Ishikawa (cell line): Measurements from ENCODE around the gene RHOU.
A peak's percentile ranks its signal among the peaks of the same experiment; 100 is the strongest.

ENCODE experiments used
- CEBPB ChIP-seq: IDR thresholded peaks from 2 replicates; pipeline ENCODE4 v1.6.1; 2012
- CREB1 ChIP-seq: IDR thresholded peaks from 2 replicates; pipeline ENCODE4 v1.6.1; 2012; ENCODE audit warnings: low read depth
- EGR1 ChIP-seq: IDR thresholded peaks from 2 replicates; pipeline ENCODE4 v1.6.1; 2012
- EP300 ChIP-seq: IDR thresholded peaks from 2 replicates; pipeline ENCODE4 v1.6.1; 2012; ENCODE audit warnings: borderline replicate concordance
- FOXM1 ChIP-seq: IDR thresholded peaks from 2 replicates; pipeline ENCODE4 v1.6.1; 2012; ENCODE audit warnings: low read depth, borderline replicate concordance
- MAX ChIP-seq: IDR thresholded peaks from 2 replicates; pipeline ENCODE4 v1.6.1; 2012
- NFIC ChIP-seq: IDR thresholded peaks from 2 replicates; pipeline ENCODE4 v1.6.1; 2012
- RAD21 ChIP-seq: IDR thresholded peaks from 2 replicates; pipeline ENCODE4 v1.6.1; 2012; ENCODE audit warnings: low read depth
- REST ChIP-seq: IDR thresholded peaks from 2 replicates; pipeline ENCODE4 v1.6.1; 2012; ENCODE audit warnings: low read depth, mild to moderate bottlenecking
- TAF1 ChIP-seq: IDR thresholded peaks from 2 replicates; pipeline ENCODE4 v1.6.1; 2012; ENCODE audit warnings: low read depth, mild to moderate bottlenecking
- TCF12 ChIP-seq: IDR thresholded peaks from 2 replicates; pipeline ENCODE4 v1.6.1; 2012; ENCODE audit warnings: low read depth
- TEAD4 ChIP-seq: IDR thresholded peaks from 2 replicates; pipeline ENCODE4 v1.6.1; 2012
- USF1 ChIP-seq: IDR thresholded peaks from 2 replicates; pipeline ENCODE4 v1.6.1; 2012
- YY1 ChIP-seq: IDR thresholded peaks from 2 replicates; pipeline ENCODE4 v1.6.1; 2012; ENCODE audit warnings: low read depth
- ZBTB7A ChIP-seq: IDR thresholded peaks from 2 replicates; pipeline ENCODE4 v1.6.1; 2012; ENCODE audit warnings: low read depth

The RHOU gene

GRCh38 chr1:228717081-228717480, 18.2 kb upstream of the RHOU start:
- 0 out of 2 replicates have a peak, but pooled peaks have one; percentile 8 for TF ChIP-seq REST
- TF ChIP-seq RAD21, result no peak
- TF ChIP-seq TAF1, result no peak
- TF ChIP-seq NFIC, result no peak
- TF ChIP-seq EGR1, result no peak

GRCh38 chr1:228721407-228721806, 13.9 kb upstream of the RHOU start:
- TF ChIP-seq NFIC (no peak), YY1 (no peak), FOXM1 (no peak)

- no peak for TF ChIP-seq MAX
- TF ChIP-seq TAF1, result no peak
- no peak for TF ChIP-seq TEAD4
- TF ChIP-seq CREB1, result no peak
- no peak for TF ChIP-seq TCF12
- TF ChIP-seq CEBPB, result no peak
- no peak for TF ChIP-seq USF1
- no peak for TF ChIP-seq FOXM1
- TF ChIP-seq RAD21, result no peak
- TF ChIP-seq YY1, result no peak
Observed at GRCh38 chr1:228723287-228723686, 12.0 kb upstream of the RHOU start.

- TF ChIP-seq EP300, result no peak
- TF ChIP-seq CEBPB, result no peak
- TF ChIP-seq USF1, result no peak
- no peak for TF ChIP-seq ZBTB7A
- TF ChIP-seq TCF12, result no peak
- no peak for TF ChIP-seq MAX
- no peak for TF ChIP-seq RAD21
- no peak for TF ChIP-seq TEAD4
- no peak for TF ChIP-seq CREB1
- no peak for TF ChIP-seq FOXM1
- no peak for TF ChIP-seq EGR1
- no peak for TF ChIP-seq REST
- no peak for TF ChIP-seq YY1
- TF ChIP-seq NFIC, result no peak
Observed at GRCh38 chr1:228723921-228724320, 11.4 kb upstream of the RHOU start.

GRCh38 chr1:228725178-228725577, 10.1 kb upstream of the RHOU start:
- TF ChIP-seq EP300 (no peak), CEBPB (no peak), NFIC (no peak), TCF12 (no peak), EGR1 (no peak), YY1 (no peak), CREB1 (no peak), REST (no peak), FOXM1 (no peak), TEAD4 (no peak), USF1 (no peak), RAD21 (no peak), TAF1 (no peak), MAX (no peak)
